Endothelial cell of umbilical vein (primary cell): ENCODE data around the gene IL6ST. TPM values are rescaled to one million over a fixed set of nuclear protein-coding genes. Genes with fewer than 3 reads are reported as not detected.

Experiments
- BruUV-seq: library from RNA; stranded (reverse); fragments of 400-500 nt; replicated peaks from 2 replicates; lab custom pipeline; 2021; lab: Mats Ljungman, UMichigan
- CTCF ChIA-PET: fragments of 300-600, 350-600 bp; sonication (Branson Sonifier 250); formaldehyde crosslinking; loops from one replicate; lab custom pipeline; 2021; ENCODE audit warnings: antibody characterized with exemption, inconsistent platforms; lab: Charles Lee
- POLR2A ChIA-PET: fragments of 300-600, 350-600 bp; sonication (Branson Sonifier 250); formaldehyde crosslinking; loops from one replicate; lab custom pipeline; 2021; ENCODE audit warnings: antibody characterized with exemption, inconsistent platforms; lab: Charles Lee
- DNase-seq: peaks from one replicate; pipeline ENCODE4 v3.0.0-alpha.2; 2011; ENCODE audit warnings: low read depth, low spot score
- FAIRE-seq: peaks from 2 replicates; lab custom pipeline; 2011; peaks lifted over from hg19 to GRCh38; lab: Jason Lieb, UNC
- H2AFZ ChIP-seq: 2 replicates; pipeline ENCODE4 v1.6.0; 2012; ENCODE audit warnings: low read depth, low read length, control low read depth, inconsistent platforms
- H3K27ac ChIP-seq: 2 replicates; pipeline ENCODE4 v1.5.1; 2011; ENCODE audit warnings: low read depth, mild to moderate bottlenecking, control low read depth, low read length, moderate library complexity; ENCODE audit not compliant: insufficient read depth
- H3K27me3 ChIP-seq, 2 experiments: 2 replicates each; pipeline versions ENCODE4 v1.6.0 to v1.6.1; 2011; ENCODE audit warnings: low read length in 2 of 2, mixed read lengths in 1 of 2; ENCODE audit not compliant: control insufficient read depth in 2 of 2, insufficient read depth in 2 of 2
- H3K36me3 ChIP-seq, 2 experiments: 2 replicates in 1 of 2; 3 replicates in 1 of 2; pipeline ENCODE4 v1.5.1; 2011; ENCODE audit warnings: low read length in 2 of 2, mild to moderate bottlenecking in 1 of 2, moderate library complexity in 1 of 2; ENCODE audit not compliant: control insufficient read depth in 2 of 2, insufficient read depth in 2 of 2; ENCODE audit errors: extremely low read depth in 1 of 2
- H3K4me1 ChIP-seq: 3 replicates; pipeline ENCODE4 v1.5.1; 2011; ENCODE audit warnings: mild to moderate bottlenecking, low read length; ENCODE audit not compliant: control insufficient read depth, insufficient read depth; ENCODE audit errors: extremely low read depth
- H3K4me2 ChIP-seq: 2 replicates; pipeline ENCODE4 v1.6.1; 2011; ENCODE audit warnings: low read length, control low read depth, mixed read lengths; ENCODE audit not compliant: insufficient read depth
- H3K4me3 ChIP-seq, 3 experiments: fragments of 200-600 bp in 1 of 3; sonication (generic), shearing (Covaris generic) in 1 of 3; replicated peaks in 1 of 3; 2 replicates each; pipeline ENCODE4 v1.5.1; 2011 to 2016; ENCODE audit warnings: control low read depth in 3 of 3, low read length in 3 of 3, mild to moderate bottlenecking in 2 of 3, inconsistent platforms in 1 of 3, low read depth in 1 of 3, moderate library complexity in 1 of 3; ENCODE audit not compliant: insufficient read depth in 1 of 3
- H3K79me2 ChIP-seq: 2 replicates; pipeline ENCODE4 v1.6.0; 2012; ENCODE audit warnings: low read length, inconsistent platforms; ENCODE audit not compliant: control insufficient read depth, insufficient read depth
- H3K9ac ChIP-seq: replicated peaks from 2 replicates; pipeline ENCODE3; 2011; ENCODE audit warnings: low read length, control low read depth; ENCODE audit not compliant: insufficient read depth; ENCODE audit errors: extremely low read depth
- H3K9me1 ChIP-seq: replicated peaks from 3 replicates; pipeline ENCODE4 v1.6.0; 2011; ENCODE audit warnings: mild to moderate bottlenecking, low read length; ENCODE audit not compliant: control insufficient read depth, insufficient read depth; ENCODE audit errors: extremely low read depth
- H3K9me3 ChIP-seq: replicated peaks from 2 replicates; pipeline ENCODE4 v1.5.1; 2012; ENCODE audit warnings: low read length, inconsistent platforms; ENCODE audit not compliant: control insufficient read depth, insufficient read depth
- H4K20me1 ChIP-seq: replicated peaks from 2 replicates; pipeline ENCODE3; 2011; ENCODE audit warnings: mild to moderate bottlenecking, low read length; ENCODE audit not compliant: control insufficient read depth, insufficient read depth; ENCODE audit errors: extremely low read depth
- CTCF ChIP-seq, 2 donors: IDR thresholded peaks; 1 replicate in 1 of 2; 2 replicates in 1 of 2; pipeline ENCODE4 v1.5.1; 2011; ENCODE audit warnings: low read length in 2 of 2, mild to moderate bottlenecking in 2 of 2, moderate library complexity in 2 of 2, control low read depth in 1 of 2, inconsistent platforms in 1 of 2, low read depth in 1 of 2; ENCODE audit not compliant: insufficient read depth in 1 of 2; ENCODE audit errors: extremely low read depth in 1 of 2
- FOS ChIP-seq: IDR thresholded peaks from 2 replicates; pipeline ENCODE4 v1.6.1; 2011; ENCODE audit warnings: mild to moderate bottlenecking, low read length, moderate library complexity, borderline replicate concordance; ENCODE audit not compliant: insufficient read depth
- GATA2 ChIP-seq: IDR thresholded peaks from 2 replicates; pipeline ENCODE4 v1.7.0; 2011; ENCODE audit warnings: low read depth, mild to moderate bottlenecking, moderate library complexity, mixed read lengths, low read length; ENCODE audit not compliant: insufficient read length, insufficient read depth
- MAX ChIP-seq: IDR thresholded peaks from 2 replicates; pipeline ENCODE4 v1.6.1; 2011; ENCODE audit not compliant: insufficient read depth, insufficient read length
- MYC ChIP-seq: IDR thresholded peaks from one replicate; pipeline ENCODE4 v1.6.1; 2011; ENCODE audit warnings: mild to moderate bottlenecking, low read depth, low read length
- POLR2AphosphoS5 ChIP-seq: IDR thresholded peaks from 2 replicates; pipeline ENCODE4 v1.6.1; 2012; ENCODE audit warnings: low read depth, mild to moderate bottlenecking, control low read depth, low read length, moderate library complexity; ENCODE audit not compliant: insufficient read depth
- dilution Hi-C: fragments of 300-500 bp; cut with MboI; formaldehyde crosslinking; loops from one replicate; pipeline ENCODE4 v1.15.0; 2019; ENCODE audit warnings: low sequenced_read_pairs; ENCODE audit not compliant: extremely low pct_ligation_motif_present
- intact Hi-C: fragments of 100-400 bp; cut with micrococcal nuclease; formaldehyde crosslinking; loops from one replicate; pipeline ENCODE4 v1.10.0; 2022
- polyA plus RNA-seq, 4 experiments: library from polyadenylated mRNA; depleted of rRNA in 3 of 4; stranded (reverse) in 3 of 4; unstranded in 1 of 4; fragments of >200 nt; gene quantifications; 2 replicates each; pipeline versions ENCODE4 v1.2.1 to v1.2.3, GENCODE V29; 2011 to 2012; ENCODE audit warnings: missing spikeins in 1 of 4
- total RNA-seq: library from RNA; stranded (reverse); gene quantifications from 2 replicates; pipeline ENCODE4 v1.2.3, GENCODE V29; 2021

Gene IL6ST
- total and polyA plus RNA-seq, 2 donors (not counting 3 experiments of a cell fraction or from before 2014, with no cell fraction given): 135 to 345 TPM

DNA sequence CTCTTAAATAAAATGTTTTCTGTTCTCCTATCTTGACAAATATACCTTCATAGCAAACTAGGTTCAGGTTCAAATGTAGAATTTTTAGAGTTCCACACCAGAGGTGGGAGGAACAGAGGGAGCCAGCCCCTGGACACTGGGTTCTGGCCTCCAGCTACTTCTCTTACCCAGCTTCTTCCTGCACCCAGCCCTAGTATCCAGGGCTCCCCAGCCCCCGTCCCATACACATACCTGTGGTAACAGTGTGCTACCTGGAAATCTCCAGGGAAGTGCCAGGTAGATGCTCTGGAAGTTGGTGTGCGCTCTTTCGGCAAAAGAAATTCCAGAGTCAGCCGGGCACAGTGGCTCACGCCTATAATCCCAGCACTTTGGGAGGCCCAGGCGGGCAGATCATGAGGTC is 33.9 kb upstream of the IL6ST start:
- dilution Hi-C loops: no loop called here
- CTCF ChIA-PET: no interaction called here
- FAIRE-seq: no peak

More for the DNA sequence above, 33.9 kb upstream of the IL6ST start:
- H3K9me1 ChIP-seq: no peaks in the 10 kb centered on the region
- no peak overlapping the region for H3K9ac ChIP-seq
- H2AFZ ChIP-seq: no peak overlapping the region
- no peaks in the 10 kb centered on the region for H3K36me3 ChIP-seq
- BruUV-seq: no TSS peak
- no peak overlapping the region for H3K27ac ChIP-seq
- no peaks in the 10 kb centered on the region for H3K27me3 ChIP-seq
- H3K79me2 ChIP-seq: no peaks in the 10 kb centered on the region
- no peak overlapping the region for H3K4me3 ChIP-seq
- DNase-seq: no peak
- H3K9me3 ChIP-seq: no peaks in the 10 kb centered on the region
- H4K20me1 ChIP-seq: no peaks in the 10 kb centered on the region
- POLR2A ChIA-PET: no interaction called here
- no peak overlapping the region for H3K4me2 ChIP-seq
- intact Hi-C loops: no loop called here
- TF ChIP-seq CTCF (IDR thresholded peaks at IDR 0.05; ENCODE audit: extremely low read depth in 1 of 2, insufficient read depth in 1 of 2, low read depth in 1 of 2, low read length in 2 of 2): no peak
- TF ChIP-seq MAX: no peak
- TF ChIP-seq POLR2AphosphoS5: no peak
- TF ChIP-seq GATA2: no peak
- TF ChIP-seq MYC: no peak
- TF ChIP-seq FOS: no peak
- H3K4me1 ChIP-seq: no peaks in the 10 kb centered on the region
